ENCODE results near the gene SEMA7A.

DNA sequence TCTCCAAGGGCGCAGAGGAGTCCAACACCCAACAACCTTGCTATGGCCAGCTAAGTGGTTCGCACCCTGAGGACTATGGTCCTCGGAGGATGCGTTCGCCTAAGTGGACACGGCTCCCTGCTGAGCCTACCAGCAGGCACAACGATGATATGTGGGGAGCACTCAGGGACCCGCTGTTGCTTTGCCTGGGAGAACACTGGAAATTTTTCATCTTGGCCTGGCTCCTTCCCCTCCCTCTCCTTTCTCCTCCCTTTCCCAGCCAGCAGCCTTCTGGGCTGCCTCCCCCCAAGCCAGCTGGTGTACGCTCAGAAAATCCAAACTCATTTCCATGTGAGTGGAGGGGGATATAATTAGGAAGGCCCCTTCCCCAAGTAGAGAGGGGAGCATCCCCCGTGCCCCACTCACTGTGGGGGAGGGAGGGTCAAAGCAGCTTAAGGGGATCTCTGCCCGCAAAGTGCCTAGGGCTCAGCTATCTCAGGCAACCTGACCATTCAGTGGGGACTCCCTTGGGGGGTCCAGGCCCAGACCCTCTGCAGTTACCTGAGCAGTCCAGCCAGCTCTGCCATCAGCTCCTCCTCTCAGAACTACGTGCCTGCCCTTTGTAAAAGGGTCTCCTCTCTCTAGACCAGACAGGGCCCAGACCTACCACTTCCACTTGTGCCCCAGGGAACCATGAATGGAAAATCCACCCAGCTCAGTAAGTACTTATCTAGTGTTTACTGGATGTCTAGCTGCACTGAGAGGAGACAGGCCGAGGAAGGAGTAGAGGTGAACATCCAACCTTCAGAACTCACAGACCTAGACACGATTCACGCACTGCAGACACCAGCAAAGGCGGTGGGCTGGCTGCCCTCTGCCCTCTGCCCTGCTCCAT, 742 bp upstream of the SEMA7A start:
- TF ChIP-seq, protein P1, sequence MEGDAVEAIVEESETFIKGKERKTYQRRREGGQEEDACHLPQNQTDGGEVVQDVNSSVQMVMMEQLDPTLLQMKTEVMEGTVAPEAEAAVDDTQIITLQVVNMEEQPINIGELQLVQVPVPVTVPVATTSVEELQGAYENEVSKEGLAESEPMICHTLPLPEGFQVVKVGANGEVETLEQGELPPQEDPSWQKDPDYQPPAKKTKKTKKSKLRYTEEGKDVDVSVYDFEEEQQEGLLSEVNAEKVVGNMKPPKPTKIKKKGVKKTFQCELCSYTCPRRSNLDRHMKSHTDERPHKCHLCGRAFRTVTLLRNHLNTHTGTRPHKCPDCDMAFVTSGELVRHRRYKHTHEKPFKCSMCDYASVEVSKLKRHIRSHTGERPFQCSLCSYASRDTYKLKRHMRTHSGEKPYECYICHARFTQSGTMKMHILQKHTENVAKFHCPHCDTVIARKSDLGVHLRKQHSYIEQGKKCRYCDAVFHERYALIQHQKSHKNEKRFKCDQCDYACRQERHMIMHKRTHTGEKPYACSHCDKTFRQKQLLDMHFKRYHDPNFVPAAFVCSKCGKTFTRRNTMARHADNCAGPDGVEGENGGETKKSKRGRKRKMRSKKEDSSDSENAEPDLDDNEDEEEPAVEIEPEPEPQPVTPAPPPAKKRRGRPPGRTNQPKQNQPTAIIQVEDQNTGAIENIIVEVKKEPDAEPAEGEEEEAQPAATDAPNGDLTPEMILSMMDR (IDR thresholded peaks at IDR 0.05): no peak
- TF ChIP-seq POLR2A (IDR thresholded peaks at IDR 0.05): no peak

All from uterus (tissue), 2 donors.